ENCODE data around the gene RHBDL2.
A peak's percentile ranks its signal among the peaks of the same experiment; 100 is the strongest.
"Not testable (repeated sequence)": the region's sequence is repeated elsewhere in the genome, so short reads cannot be mapped to it uniquely, and the experiment has no call there.

Gene RHBDL2, protein sequence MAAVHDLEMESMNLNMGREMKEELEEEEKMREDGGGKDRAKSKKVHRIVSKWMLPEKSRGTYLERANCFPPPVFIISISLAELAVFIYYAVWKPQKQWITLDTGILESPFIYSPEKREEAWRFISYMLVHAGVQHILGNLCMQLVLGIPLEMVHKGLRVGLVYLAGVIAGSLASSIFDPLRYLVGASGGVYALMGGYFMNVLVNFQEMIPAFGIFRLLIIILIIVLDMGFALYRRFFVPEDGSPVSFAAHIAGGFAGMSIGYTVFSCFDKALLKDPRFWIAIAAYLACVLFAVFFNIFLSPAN

DNA sequence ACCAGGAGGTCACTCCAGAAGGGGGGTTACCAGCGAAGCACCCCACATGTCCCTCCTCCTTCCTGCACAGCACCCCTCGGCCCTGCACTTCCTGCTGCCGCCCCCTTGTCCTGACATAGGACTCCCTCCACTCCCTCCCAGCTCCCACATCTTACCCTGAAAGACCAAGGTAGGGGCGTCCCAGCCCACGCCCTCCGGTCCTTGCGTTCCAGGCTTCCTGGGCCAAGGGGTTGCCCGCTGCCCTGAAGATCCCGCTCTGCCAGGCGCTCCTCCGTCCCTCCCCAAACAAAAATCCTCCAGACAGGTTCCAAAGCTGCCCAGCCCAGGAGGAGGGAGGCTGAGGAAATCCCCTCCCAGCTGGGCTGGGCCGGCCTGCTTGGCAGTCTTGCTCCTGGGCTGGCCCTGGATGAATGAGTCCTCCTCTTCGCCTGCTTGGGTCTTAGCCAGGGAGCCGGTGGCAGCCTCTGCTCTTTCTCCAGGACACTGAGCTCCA is at the start of gene RHBDL2:
Gene RHBDL2 (minus strand): TSS at position 304 of the 493 bp plus-strand sequence. CDS start 22,618 bp downstream, outside the sequence.
- peak; percentile 45 for DNase-seq

DNA sequence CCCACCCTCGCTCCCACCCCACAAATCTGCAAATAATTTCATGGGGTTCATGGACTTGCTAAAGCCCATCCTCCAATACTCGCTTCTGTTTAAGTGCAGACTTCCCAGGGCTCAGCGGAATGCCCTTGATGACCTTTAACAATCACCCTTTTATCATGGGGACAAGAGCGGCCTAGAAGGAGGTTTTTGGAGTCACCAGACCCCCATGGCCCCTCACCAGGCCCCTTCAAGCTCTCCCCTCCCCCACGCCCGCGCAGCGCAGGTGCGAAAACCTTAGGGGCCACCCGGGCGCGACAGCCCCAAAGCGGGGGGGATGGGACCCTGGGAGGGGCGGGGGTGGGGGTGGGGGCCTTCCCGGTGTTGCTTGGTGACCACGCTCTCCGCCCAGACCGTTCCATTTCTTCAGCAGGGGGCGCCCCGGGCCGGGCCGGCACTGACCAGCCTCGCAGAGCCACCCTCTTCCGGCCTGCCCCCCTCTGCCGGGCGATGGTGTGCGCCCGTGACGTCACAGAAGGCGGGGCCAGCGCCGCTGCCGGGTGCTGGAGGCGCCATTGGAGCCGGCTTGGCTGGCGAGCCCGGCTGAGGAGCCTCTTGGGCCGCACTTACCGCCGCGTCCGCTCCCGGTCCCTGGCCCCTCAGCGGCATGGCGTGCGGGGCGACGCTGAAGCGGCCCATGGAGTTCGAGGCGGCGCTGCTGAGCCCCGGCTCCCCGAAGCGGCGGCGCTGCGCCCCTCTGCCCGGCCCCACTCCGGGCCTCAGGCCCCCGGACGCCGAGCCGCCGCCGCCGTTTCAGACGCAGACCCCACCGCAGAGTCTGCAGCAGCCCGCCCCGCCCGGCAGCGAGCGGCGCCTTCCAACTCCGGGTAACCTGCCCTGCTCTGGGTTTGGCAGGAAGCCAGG is 49.4 kb upstream of the RHBDL2 start, which contains the start of gene AKIRIN1:
Gene AKIRIN1 (plus strand): TSS at position 539 of the 900 bp plus-strand sequence. CDS start 105 bp downstream, at position 644.
- peak; percentile 98 for DNase-seq

DNA sequence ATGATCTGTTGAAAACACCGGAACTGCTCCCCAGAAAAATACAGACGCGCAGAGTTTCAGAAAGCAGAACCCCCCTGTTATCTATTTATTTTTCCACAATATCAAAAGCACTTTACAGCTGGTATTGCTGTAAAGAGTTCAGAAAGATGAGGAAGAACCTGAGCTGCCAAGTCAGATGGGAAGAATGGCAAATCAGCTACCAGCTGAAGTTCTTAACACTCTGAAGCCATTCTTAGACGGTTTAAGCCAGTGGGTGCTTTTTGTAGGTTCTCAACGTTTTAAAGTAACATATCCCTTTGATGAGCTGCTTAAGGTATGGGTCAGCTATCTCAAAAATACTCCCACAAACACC is 48.7 kb upstream of the RHBDL2 start:
- DNase-seq: no peak

DNA sequence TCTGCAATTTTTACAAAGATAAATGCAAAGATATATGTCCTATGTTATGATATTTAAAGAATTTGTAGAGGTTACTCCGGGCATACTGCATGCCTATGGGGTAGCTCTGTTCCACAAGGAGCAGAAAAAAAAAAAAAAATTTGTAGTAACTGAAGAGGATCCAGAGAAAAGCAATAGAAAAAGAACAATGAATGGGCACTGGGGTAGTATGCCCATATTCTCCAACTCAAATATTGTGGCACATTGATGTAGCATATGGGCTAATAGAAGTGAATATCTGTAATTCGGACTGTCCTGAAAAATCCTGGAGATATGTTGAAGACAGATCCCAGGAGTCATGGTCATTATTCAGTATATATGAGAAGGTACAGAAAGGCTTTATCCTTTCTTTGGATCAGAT is 48.3 kb upstream of the RHBDL2 start:
- DNase-seq: no peak

DNA sequence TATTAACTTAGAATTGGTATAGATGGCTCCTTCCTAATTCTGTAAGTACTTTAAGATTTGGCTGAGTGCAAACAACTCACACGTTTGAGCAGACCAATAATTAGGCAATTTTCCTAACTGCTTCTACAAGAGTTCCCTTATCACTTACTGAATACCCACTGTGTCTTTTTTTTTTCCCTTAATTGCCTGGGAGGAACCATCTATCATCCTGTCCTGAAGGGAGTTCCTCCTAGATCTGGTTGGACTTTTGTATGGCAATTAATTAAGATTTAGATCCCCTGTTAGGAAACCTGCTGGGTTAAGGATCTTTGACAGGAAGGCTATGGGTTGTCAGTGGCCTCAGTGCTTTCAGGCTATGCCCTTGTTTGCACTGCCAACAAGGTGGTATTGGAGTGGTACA is 37.8 kb upstream of the RHBDL2 start:
- DNase-seq: not testable (repeated sequence)

DNA sequence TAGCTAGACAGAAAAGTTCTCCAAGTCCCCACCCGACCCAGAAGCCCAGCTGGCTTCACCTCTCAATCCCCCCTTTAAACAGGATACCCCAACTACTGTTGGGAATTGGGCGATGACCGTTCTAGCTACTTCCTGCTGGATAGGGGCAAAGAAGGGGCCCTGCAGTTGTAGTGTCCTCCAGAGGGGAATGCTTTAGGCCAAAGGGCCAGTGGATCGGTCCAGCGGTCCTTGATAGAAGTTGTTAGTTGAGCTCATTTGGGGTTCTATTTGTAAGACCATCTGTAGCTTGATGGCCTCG is 36.6 kb upstream of the RHBDL2 start:
- peak; percentile 21 for DNase-seq

DNA sequence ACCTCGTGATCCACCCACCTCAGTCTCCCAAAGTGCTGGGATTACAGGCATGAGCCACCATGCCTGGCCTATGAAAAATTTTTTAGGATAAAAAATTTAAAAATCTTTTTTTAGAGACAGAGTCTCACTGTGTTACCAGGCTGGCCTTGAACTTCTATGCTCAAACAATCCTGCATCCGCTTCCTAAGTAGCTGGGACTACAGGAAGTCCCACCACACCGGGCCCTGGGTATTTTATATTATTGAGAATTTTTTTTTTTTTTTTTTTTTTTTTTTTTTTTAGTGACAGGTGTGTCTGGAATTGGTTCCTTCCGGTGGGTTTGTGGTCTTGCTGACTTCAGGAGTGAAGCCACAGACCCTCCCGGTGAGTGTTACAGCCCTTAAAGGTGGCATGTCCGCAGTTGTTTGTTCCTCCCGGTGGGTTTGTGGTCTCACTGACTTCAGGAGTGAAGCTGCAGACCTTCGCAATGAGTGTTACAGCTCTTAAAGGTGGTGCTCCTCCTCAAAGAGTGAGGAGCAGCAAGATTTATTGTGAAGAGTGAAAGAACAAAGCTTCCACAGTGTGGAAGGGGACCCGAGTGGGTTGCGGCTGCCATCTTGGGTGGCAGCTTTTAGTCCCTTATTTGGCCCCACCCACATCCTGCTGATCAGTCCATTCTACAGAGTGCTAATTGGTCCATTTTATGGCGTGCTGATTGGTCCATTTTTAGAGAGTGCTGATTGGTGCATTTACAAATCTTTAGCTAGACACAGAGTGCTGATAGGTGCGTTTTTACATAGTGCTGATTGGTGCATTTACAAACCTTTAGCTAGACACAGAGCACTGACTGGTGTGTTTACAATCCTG is 36.0 kb upstream of the RHBDL2 start:
- not testable (repeated sequence) for DNase-seq

DNA sequence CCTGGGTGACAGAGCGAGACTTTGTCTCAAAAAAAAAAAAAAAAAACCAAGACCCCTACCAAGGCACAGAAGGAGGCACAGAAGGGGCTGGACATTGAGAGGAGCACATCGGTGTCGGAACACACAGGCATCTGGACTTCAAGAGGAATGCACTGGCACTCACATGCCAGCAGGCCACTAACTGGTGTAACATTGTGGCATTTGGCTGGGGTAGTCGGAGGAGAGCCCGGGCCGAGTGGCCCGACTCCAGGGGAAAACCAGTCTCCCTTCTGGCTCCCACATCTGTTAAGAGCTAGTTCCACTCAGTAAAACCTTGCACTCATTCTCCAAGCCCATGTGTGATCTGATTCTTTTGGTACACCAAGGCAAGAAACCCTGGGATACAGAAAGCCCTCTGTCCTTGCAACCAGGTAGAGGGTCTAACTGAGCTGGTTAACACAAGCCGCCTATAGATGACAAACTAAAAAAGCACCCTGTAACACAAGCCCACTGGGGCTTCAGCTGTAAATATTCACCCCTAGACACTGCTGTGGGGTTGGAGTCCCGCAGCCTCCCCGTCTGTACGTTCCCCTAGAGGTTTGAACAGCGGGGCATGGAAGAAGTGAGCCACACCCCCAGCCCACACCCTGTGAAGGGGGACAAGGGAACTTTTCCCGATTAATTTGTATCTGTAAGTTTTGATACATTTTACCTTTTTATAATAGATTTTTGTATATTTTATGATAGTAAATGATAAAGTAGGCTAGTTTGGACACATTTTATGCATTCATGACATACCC is 32.2 kb upstream of the RHBDL2 start:
- DNase-seq: no peak

DNA sequence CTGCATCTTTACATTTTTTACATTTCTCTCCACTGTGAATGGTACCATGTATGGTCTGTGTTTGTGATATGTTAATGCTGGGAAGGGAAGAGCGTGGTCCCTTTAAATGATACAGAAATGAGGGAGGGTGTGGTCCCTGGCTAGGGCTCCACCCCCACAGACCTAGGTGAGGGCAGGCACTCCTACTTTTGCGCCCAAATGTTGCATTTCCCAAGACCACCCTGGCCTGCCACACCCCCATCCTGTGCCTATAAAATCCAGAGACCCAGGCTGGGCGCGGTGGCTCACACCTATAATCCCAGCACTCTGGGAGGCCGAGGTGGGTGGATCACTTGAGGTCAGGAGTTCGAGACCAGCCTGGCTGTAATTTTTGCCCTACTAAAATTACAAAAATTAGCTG is 31.5 kb upstream of the RHBDL2 start:
- DNase-seq: not testable (repeated sequence)

DNA sequence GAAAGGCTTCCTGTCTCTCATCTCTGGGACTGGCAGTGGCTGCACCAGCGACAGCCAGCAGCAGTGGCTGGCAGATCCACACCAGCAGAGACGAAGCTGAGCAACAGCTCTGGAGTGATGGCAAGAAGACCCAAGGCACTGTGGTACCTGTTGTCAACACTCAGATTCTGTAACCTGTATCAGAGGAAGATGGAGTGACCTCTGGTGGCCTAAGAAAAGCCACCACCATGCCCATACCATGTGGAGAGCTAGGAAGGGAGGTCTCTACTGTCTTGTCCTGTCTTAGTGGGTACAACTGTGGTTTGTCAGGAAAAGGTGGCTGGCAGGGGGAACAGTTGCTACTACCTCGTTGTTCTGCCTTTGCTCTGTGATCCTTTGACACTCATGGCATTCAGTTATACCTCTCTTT is 22.5 kb upstream of the RHBDL2 start:
- DNase-seq: peak; percentile 61

DNA sequence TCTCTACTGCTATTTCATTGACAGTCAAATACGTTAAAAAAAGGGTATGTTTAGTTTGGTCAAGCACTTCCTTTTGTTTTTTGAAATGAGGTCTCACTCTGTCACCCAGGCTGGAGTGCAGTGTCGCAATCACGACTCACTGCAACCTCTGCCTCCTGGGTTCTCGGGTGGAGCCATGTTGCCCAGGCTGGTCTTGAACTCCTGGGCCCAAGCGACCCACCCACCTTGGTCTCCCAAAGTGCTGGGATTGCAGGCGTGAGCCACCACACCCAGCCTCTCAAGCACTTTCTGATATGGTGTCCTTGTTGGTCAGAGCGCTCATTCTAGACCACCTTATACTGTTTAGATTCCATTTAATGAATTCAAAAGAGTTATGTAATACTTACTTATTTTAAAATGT is 20.9 kb upstream of the RHBDL2 start:
- DNase-seq: no peak

DNA sequence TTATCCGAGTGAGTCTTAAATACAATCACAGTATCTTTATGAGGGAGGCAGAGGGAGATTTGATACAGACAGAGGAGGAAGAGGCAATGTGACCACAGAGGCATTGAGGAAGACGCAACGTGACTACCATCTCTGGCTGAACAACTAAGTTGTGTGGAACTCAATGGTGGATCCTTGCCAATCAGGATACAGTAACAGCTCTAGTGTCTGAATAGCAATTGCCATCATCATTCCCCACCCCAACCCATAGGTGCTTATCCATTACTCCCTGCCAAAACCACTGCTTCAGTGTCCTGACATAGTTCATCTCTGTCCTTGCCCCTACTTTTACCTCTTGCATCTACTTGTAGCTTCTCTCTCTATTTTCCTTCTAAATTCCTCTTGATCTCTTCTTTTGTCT is 20.5 kb upstream of the RHBDL2 start:
- DNase-seq: no peak

DNA sequence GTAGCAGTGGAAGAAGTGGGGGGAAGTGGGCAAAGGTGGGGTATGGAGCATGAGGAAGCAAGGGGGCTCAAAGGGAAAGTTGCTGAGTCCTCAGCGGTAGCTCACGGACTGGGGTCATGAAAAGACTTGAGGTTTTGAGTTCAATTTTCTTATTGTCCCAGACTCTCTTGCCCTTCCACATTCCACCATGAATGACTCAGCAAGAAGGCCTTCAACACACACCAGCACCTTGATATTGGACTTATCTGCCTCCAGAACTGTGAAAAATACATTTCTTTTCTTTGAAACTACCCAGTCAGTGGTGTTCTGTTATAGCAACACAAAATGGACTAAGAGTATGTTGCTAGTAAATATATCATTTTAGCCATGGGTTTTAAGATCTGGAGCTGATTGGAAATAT is 17.3 kb upstream of the RHBDL2 start:
- DNase-seq: peak; percentile 33

DNA sequence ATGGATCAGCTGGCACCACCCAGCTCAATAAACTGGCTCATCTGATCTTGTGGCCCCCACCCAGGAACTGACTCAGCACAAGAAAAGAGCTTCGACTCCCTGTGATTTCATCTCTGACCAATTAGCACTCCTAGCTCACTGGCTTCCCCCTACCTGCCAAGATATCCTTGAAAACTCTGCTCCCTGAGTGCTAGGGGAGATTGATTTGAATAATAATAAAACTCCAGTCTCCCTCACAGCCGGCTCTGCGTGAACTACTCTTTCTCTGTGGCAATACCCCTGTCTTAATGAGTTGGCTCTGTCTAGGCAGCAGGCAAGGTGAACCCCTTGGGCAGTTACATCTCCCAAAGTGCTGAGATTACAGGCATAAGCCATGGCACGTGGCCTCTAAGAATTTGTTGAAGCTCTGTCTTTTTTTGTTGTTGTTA is 11.8 kb upstream of the RHBDL2 start:
- DNase-seq: no peak

DNA sequence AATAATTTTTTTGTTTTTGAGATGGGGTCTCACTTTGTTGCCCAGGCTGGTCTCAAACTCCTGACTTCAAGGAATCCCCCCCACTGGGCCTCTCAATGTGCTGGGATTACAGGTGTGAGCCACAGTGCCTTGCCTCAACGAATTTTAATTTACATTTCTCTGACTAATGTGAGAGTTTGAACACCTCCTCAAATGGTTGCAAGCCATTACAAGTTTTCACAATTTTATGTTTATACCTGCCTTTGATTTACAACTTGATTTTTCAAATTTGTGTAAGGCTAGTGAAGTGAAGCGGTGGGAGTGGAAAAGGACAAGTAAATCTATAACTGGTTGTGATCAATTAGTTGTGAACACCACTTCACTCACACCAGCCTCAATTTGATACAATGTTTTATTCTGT is 8.9 kb upstream of the RHBDL2 start:
- DNase-seq: no peak

DNA sequence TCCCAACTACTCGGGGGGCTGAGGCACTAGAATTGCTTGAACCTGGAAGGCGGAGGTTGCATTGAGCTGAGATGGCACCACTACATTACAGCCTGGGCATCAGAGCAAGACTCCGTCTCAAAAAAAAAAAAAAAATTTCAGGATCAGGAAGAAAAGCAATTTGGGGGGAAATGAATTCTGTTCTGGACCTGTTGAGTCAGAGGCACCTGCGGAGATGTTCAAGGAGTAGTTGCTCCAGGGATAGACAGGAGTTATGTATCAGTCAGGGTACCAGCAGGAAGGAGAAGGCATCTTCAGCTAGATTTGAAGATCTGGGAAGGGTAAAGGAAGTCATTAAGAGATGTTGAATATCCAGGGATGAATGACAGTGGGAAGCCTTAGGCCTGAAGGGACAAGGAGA is 2.9 kb upstream of the RHBDL2 start:
- DNase-seq: no peak

DNA sequence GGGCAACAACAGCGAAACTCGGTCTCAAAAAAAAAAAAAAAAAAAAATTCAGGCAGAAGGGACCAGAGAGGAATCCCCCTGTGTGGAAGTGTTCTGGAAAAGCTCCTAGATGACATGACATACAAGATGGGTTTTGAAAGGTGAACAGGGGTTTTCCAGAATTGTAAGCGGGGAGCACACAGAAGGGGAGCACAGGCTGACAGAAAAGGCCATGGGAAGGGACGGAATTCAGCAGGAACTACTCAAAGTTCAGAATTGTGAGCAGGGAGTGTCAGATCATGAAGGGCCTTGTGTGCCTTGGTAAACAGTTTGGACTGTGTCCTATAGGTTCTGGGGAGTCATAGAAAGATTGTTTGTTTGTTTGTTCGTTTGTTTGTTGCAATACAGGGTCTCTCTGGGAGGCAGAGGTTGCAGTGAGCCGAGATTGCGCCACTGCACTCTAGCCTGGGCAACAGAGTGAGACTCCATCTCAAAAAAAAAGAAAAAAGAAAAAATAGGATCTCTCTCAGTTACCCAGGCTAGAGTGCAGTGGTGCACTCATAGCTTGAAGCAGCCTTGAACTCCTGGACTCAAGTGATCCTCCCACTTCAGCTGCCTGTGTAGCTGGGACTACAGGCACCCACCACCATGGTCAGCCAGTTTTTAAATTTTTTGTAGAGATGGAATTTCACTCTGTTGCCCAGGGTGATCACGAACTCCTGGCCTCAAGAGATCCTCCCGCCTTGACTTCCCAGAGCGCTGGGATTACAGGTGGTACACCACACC is 1.2 kb upstream of the RHBDL2 start:
- DNase-seq: no peak

DNA sequence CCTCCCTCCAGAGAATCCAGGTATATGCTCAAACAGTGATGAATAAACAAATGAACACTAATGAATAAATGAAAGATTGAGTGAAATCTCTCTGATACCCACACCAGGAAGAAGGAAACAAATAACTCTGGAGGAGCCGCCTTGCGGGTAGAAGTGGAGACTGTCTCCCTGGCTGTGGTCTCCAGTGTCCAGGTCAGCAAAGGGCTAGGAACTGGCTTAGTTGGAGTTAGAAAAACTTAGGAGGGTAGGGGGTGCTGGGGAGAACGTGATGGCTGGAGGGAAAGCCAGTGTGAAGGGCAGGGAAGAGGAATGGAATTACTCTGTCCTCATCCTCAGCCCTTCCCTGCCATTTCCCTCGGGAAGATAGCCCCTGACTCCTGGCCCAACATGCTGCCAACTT is 537 bp downstream of the RHBDL2 start:
- DNase-seq: no peak

DNA sequence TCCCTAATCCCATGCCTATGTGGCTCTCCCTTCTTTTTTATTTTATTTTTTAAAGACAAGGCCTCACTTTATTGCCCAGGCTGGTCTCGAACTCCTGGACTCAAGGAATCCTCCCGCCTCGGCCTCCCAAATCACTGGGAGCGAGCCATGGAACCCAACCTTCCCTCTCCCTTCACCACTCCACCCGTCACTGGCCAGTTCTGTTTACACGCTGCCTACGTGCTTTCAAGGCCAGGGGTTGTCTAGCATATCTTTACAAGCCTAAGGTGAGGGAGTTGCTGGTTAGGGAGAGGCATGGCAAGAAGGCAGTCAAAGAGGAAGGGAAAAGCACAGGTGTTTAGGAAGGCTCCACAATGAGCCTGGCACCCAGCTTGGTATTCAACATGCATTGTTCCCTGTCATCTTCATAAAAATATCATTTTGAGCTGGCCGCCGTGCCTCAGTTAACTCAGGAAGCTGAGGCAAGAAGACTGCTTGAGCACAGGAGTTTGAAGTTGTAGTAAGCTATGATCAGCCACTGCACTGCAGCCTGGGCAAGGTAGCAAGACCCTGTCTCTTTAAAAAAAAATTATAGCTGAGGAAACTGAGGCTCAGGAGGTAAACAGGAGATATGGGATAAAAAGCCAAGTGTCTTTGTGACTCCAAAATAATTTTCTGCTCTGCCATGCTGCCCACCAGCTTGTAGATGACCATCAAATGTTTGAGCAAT is 1.1 kb downstream of the RHBDL2 start:
- no peak for DNase-seq

DNA sequence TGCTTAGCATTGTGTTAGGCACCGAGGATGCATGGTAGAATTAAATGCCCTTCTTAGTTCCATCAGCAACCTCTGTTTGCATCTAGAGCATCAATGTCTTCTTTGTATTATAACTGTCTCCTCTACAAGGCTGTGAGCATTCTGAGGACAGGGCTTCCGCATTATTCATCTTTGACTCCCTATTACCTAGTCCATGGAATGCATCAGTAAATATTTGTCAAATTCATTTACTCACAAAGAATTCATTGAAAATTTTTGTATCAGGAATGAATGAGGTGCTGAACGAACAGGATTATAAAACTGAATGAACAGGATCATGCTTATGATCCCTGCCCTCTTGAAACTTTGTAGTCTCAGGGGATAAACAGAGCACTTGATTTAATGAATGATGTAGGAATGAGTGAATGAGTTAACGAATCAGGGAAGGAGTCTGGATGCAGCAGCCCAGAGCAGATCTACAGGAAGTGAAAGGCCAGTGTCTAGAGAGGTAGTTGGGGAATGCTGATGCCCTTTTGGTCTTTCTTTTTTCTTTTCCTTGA is 2.8 kb downstream of the RHBDL2 start:
- no peak for DNase-seq

DNA sequence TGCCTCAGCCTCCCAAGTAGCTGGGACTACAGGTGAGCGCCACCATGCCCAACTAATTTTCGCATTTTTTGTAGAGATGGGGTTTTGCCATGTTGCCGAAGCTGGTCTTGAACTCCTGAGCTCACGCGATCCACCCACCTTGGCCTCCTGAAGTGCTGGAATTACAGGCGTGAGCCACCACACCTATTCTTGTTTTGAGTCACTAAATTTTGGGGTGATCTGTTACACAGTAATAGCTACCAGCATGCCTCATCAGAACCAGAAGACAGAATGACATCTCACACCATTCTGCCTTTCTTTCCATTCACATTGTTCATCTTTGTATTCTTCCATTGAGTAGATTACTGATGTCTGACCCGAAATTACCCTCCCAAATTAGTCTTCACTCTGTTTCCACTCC is 9.1 kb downstream of the RHBDL2 start:
- no peak for DNase-seq
